Lower lobe of right lung (tissue), 2 donors: ENCODE data around the gene DUSP28. TPM values are rescaled to one million over a fixed set of nuclear protein-coding genes. Genes with fewer than 3 reads are reported as not detected.

Source experiments
- ATAC-seq, 2 donors: fragments of 200-7000 bp; cut with Tn5 transposase; one replicate each; pipeline ENCODE4 v1.9.1; 2020 to 2022; ENCODE audit warnings: mild to moderate bottlenecking in 2 of 2, moderate library complexity in 2 of 2
- DNase-seq: peaks from one replicate; pipeline ENCODE4 v3.0.0-alpha.2; 2020
- H3K27ac ChIP-seq: fragments of 200-600 bp; one replicate; pipeline ENCODE4 v1.8.0; 2022
- H3K27me3 ChIP-seq: fragments of 200-600 bp; one replicate; pipeline ENCODE4 v1.8.0; 2022; ENCODE audit warnings: low read depth
- H3K36me3 ChIP-seq: fragments of 200-600 bp; one replicate; pipeline ENCODE4 v1.8.0; 2022; ENCODE audit warnings: mild to moderate bottlenecking
- H3K4me1 ChIP-seq: fragments of 200-600 bp; one replicate; pipeline ENCODE4 v1.8.0; 2022
- H3K4me3 ChIP-seq: fragments of 200-600 bp; one replicate; pipeline ENCODE4 v1.8.0; 2022; ENCODE audit warnings: mild to moderate bottlenecking
- H3K9me3 ChIP-seq: fragments of 200-600 bp; one replicate; pipeline ENCODE4 v1.8.0; 2022
- CTCF ChIP-seq: fragments of 200-600 bp; IDR thresholded peaks from one replicate; pipeline ENCODE4 v1.8.0; 2022; ENCODE audit warnings: antibody characterized with exemption, mild to moderate bottlenecking
- intact Hi-C: fragments of 100-400 bp; cut with DNase I; formaldehyde crosslinking; loops from one replicate; pipeline ENCODE4 v1.11.0; 2022
- total RNA-seq: library from RNA; stranded (reverse); fragmentation: NEBNext Ultra II Directional; extraction: Animal tissue kit (Norgen Biotek cat#: 25700); gene quantifications from one replicate; pipeline ENCODE4 v1.2.1, GENCODE V29; 2021
- donor health status: DM: no; HTN: yes; CAD: no; lungs with severe emphysema.

The DUSP28 gene
- total RNA-seq, 1 donor from 2014 or later: 5.7 TPM

- intact Hi-C loops: no loop called here
- peak within 1 kb of the TSS; percentile 91 for H3K27ac ChIP-seq
- no peaks in the 10 kb centered on the region for H3K9me3 ChIP-seq
- ATAC-seq: peak; percentile 16 to 20
- peak; percentile 68 for DNase-seq
- H3K4me1 ChIP-seq: peaks cover 63% of the 10 kb centered on the region
- peak within 1 kb of the TSS; percentile 85 for H3K4me3 ChIP-seq
- peaks cover 12% of the 10 kb centered on the region for H3K36me3 ChIP-seq
- TF ChIP-seq CTCF: no peak
- no peaks in the 10 kb centered on the region for H3K27me3 ChIP-seq
Observed at GRCh38 chr2:240567872-240568677, 7.9 kb downstream of the DUSP28 start, which contains the start of gene RNPEPL1. RNPEPL1 (plus strand) TSS chr2:240568484; CDS start chr2:240568587, 103 bp downstream.

- Histone ChIP-seq H3K27ac (peak overlapping the region; percentile 84), H3K36me3 (peaks cover 19% of the 10 kb centered on the region), H3K4me3 (peak overlapping the region; percentile 84), H3K27me3 (no peaks in the 10 kb centered on the region), H3K4me1 (peaks cover 55% of the 10 kb centered on the region), H3K9me3 (no peaks in the 10 kb centered on the region)
- TF ChIP-seq CTCF: no peak
- intact Hi-C loops: no loop called here
- DNase-seq: peak; percentile 83
- ATAC-seq: peak; percentile 6 to 18
Observed at GRCh38 chr2:240568678-240569522, 8.7 kb downstream of the DUSP28 start.

- Histone ChIP-seq H3K36me3 (peaks cover 26% of the 10 kb centered on the region), H3K4me3 (peak overlapping the region; percentile 84), H3K27me3 (no peaks in the 10 kb centered on the region), H3K4me1 (peaks cover 49% of the 10 kb centered on the region), H3K27ac (peak overlapping the region; percentile 84), H3K9me3 (no peaks in the 10 kb centered on the region)
- no peak for TF ChIP-seq CTCF
- intact Hi-C loops: no loop called here
- DNase-seq (peak; percentile 50), ATAC-seq (no peak)
Observed at GRCh38 chr2:240569523-240569997, 9.4 kb downstream of the DUSP28 start.

- H3K9me3 ChIP-seq: no peaks in the 10 kb centered on the region
- H3K27ac ChIP-seq: peak overlapping the region; percentile 84
- TF ChIP-seq CTCF: no peak
- peaks cover 44% of the 10 kb centered on the region for H3K4me1 ChIP-seq
- H3K36me3 ChIP-seq: peaks cover 31% of the 10 kb centered on the region
- intact Hi-C loops: no loop called here
- no peak for ATAC-seq
- peak overlapping the region; percentile 84 for H3K4me3 ChIP-seq
- DNase-seq: peak; percentile 50
- H3K27me3 ChIP-seq: no peaks in the 10 kb centered on the region
Observed at GRCh38 chr2:240569998-240570530, 9.9 kb downstream of the DUSP28 start.

- H3K27me3 ChIP-seq: no peaks in the 10 kb centered on the region
- intact Hi-C loops: no loop called here
- H3K4me1 ChIP-seq: peaks cover 37% of the 10 kb centered on the region
- ATAC-seq (no peak), DNase-seq (peak; percentile 40)
- no peak for TF ChIP-seq CTCF
- H3K9me3 ChIP-seq: no peaks in the 10 kb centered on the region
- peaks cover 38% of the 10 kb centered on the region for H3K36me3 ChIP-seq
- H3K4me3 ChIP-seq: no peak overlapping the region
- H3K27ac ChIP-seq: no peak overlapping the region
Observed at GRCh38 chr2:240570531-240571313, 10.6 kb downstream of the DUSP28 start.
